HG03521 (cell line): ENCODE measurements around the gene CLPTM1L.

Experiments used
- ATAC-seq: cut with Tn5 transposase; IDR thresholded peaks from one replicate; pipeline ENCODE4 v1.9.1; 2021; ENCODE audit warnings: mild to moderate bottlenecking, moderate library complexity; ENCODE audit not compliant: unreplicated experiment

The CLPTM1L gene

DNA sequence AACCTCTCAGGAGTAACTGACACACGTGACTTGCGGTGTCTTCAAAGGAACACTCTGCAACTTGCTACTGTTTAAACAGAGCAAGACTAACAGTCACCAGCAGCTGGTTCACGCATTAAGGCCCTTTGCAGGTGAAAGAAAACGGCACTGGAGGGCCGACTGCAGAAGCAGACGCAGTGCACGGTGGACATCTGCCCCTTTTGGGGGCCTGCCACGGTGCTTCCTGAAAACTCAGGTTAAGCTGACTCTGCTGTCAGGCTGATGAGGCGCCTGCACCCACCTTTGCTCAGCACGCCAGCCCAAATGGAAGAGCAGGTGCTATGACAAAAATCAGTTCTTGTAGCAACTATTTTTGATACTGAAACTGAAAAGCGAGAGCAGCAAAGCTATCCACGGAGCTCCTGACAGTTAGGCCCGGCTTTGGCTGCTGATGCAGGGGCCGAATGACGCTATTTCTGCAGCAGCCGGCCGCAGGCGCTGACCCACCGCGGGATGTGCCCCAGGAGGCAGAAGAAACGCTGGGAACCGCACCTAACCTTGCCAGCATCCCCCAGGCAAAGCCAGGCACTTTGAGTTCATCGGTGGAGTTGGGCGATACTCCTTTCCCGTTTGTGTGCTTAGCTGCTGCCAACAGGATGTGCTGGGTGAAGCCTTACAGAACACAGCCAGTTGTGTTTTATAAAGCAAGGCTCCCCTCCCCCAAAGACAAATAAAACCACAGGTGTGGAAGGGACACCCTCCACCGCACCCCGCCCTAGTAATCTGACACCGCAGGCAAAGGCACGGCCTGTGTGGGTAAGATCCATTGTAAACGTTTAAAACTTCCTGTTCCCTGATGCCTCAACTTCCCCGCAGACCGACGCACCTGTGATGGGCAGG is 29.0 kb downstream of the CLPTM1L start:
- ATAC-seq: peak; percentile 48

DNA sequence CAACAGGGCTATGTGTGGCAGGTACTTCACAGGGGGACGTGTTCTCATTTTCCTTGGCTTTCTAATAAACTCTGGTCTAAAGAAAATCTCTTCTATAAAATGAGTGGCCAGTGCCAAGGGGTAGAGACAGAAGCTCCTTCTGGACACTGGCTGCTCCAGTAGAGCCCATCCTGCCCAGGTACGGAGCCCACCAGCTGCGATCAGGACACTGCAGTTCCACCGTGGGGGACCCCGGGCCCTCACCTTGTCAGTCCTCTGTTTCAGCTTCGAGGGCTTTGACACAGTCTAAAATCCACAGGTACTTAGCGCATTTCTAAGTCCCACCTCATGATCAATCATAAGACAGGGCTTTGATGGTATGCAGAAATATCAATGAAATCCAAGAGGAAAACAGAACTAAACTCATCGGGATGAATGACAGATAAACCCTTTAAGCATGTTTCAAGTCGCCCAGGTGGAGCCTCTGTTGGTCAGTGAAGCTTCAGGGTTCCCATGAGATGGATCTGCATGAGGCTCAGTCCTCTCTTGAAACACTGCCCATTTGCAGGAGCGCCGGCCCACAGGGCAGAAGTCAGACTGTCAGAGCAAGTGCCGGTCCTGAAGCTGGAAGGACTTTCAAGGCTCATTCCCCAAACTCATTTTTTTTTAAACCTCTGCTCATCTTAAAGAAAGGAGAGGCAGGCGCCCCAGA is 29.7 kb downstream of the CLPTM1L start:
- ATAC-seq: no peak

DNA sequence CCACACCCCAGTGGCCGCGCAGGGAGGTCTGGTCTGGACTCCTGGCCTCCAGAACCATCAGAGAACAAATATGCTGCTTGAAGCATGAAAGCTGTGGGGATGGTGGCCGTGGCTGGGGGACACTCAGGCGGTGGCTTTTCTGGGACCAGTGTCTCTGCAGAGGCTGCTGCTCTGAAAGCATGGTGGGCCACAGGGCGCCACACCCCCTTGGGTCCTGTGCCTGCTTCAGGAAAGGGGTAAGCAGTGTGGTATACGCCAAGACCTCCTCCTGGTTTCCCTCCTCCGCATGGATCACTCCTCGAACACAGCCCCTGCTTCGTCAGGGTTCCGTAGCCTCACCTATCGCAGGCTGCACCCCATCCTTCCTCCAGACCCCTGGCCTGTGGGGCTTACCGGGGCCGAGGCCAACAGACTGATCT is 30.3 kb downstream of the CLPTM1L start:
- ATAC-seq: no peak

DNA sequence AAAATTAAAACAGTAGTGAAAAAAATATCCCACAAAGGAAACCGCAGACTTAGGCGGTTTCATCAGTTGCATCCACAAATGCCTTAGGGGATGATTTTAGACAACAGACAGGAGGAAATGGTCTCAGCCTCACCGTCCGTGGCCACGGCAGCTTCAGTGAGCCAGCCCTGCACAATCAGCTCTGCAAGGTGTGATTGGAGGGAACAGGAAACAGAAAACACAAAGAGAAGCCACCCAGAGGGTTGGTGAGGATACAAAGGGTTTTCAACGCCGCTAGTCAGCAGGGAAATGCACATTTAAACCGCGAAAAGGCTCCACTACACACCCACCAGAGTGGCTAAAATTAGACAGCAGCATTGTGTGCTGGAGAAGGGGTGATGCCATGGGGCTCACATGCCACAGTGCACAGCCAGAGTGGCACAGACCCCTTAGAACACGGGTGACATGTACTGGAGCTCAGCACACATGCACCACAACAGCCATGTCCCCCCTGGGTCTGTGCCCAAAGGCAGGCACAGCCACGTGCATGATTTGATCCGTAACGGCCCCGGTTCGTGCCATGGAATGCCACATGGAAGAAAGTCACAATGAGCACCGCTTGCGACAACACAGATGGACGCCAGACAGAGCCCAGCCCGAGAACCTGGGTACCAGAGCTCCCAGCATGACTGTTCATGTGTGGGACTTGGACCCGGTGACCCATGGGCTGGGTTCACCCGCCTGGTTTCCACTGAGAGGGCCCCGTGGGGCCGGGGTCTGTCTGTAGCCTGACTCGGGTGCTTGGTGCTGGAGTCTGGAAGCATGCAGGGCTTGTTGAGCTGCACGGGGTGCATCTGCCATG is 31.7 kb downstream of the CLPTM1L start:
- ATAC-seq: peak; percentile 65

DNA sequence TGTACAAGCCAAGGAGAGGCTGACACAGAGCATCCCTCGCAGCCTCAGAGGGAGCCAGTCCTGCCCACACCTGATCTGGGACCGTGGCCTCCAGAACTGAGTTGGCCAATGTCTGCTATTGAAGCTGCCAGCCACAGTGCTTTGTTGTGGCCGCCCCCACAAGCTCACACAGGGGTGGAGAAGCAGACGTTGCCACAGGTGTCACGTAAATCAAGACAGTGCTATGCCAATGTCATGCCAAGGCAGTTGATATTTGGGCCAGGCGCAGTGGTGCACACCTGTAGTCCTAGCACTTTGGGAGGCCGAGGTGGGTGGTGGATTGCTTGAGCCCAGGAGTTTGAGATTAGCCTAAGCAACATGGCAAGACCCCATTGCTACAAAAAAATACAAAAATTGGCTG is 32.7 kb downstream of the CLPTM1L start:
- no peak for ATAC-seq

DNA sequence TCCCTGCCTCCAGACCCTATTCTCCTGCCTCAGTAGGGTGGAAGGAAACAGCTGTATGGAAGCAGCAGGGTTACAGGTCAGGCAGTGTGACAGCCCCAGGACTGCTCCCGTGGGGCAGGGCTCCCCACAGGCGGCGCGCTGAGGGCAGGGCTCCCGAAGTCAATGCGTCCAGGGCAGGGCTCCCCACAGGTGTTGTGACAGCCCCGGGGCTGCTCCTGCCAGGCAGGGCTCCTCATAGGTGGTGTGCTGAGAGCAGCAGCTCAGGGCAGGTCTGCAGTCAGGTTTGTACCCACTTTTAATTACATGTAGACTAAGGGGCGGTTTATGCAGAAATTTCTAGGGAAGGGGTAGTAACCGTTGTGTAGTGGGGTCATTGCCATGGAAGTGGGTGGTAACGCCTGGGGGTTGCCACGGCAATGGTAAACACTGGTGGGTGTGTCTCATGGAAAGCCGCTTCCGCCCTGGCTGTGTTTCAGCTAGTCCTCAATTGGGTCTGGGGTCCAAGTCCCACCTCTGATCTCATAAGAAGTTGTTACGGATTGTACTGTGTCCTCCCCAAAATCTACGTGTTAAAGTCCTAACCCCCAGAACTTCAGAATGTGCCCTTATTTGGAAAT is 33.4 kb downstream of the CLPTM1L start:
- no peak for ATAC-seq

DNA sequence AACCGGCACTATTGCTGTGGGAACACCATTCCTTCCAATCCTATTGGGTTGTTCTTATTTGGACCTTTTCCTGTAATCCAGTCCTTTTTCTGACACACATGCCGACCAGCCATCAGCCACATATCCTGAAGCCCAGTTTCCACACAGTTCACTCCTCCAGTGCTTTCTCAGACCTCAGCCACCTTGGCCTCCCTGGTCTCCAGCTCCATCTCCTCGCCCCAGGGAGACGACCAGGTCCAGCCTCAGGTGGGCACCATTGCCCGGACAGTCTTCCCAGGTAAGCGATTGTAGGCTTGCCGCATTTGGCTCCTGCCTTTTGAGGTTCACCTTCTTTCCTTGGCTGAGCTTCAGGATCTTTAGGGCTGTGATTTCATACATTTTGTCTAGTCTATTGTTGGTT is 34.8 kb downstream of the CLPTM1L start:
- ATAC-seq: no peak

DNA sequence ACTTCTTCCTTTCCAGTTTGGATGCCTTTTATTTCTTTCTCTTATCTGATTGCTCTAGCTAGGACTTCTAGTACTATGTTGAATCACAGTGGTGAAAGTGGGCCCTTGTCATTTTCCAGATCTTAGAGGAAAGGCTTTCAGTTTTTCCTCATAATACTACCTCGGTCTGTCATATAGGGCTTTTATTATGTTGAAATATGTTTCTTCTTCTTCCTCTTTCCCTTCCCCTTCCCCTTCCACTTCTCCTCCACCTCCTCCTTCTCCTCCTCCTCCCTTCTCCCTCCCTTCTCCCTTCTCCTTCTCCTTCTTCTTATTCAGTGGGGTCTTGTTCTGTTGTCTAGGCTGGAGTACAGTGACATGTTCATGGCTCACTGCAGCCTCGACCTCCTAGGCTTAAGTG is 40.9 kb downstream of the CLPTM1L start:
- ATAC-seq: no peak

DNA sequence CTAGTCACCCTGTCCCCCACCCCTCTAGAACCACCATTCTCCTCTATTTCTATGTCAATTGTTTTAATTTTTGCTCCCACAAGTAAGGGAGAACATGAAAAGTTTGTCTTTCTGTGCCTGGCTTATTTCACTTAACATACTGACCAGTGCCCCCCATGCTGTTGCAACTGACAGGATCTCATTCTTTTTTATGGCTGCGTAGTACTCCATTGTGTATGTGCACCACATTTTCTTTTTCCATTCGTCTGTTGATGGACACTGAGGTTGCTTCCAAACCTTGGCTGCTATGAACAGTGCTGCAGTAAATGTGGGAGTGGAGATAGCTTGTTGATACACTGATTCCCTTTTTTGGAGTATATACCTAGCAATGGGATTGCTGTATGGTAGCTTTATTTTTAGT is 42.6 kb downstream of the CLPTM1L start:
- ATAC-seq: no peak

DNA sequence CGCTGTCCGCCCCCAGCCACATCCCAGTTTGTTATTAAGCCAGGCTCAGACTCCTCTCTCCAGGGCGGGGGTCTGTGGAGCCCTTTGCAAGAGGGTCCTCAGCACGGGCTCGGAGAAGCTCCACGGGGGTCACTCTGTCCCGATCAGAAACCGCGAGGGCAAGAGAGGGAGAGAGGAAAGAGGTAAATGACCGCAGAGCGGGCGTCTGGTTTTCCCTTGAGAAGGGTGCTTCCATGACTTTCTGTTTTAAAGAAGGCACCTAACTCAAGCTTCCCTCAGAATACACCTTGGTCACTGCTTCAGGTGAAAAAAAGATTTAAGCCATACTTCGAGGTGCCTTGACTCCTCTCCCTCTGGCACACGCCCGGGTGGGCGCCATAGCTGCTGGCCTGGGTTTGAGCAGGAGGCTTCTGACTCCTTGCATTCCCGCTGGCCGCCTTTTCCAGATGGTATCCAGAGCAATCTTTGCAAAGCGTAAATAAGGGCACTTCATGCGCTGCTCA is 44.3 kb downstream of the CLPTM1L start:
- ATAC-seq: no peak

DNA sequence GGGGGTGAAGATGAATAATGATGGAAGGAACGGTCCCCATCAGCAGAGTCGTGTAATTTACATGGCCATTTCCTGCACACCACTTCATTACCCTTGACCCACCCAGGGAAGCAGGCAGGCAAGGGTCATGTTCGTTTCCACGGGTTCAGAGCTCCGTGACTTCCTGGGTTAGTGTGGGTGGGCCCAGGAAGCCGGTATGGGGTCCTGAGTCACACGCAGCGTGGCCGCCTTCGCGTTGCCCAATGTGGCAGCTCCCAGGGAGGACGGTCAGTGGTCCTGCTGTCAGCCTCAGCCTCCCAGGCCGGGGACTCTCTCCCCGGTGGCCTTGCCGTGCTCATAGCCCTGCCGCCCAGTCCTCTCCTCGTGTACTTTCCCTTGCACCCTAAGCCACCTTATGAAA is 44.9 kb downstream of the CLPTM1L start:
- no peak for ATAC-seq

DNA sequence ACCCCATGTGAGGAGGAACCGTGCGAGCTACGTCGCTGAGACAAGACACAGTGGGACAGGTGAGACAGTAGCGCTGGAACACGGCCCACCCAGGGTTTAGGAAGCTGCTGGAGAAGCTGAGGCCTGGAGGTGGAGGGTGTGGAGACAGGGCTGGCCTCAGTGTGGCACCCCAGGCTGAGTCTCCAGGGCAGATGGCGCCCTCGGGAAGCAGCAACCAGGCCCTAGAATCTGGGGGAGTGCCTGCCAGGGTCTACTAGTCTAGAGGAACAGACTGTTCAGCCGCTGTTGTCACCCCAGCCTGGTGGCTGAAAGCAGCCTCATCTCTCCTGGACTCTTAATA is 45.4 kb downstream of the CLPTM1L start:
- ATAC-seq: no peak

DNA sequence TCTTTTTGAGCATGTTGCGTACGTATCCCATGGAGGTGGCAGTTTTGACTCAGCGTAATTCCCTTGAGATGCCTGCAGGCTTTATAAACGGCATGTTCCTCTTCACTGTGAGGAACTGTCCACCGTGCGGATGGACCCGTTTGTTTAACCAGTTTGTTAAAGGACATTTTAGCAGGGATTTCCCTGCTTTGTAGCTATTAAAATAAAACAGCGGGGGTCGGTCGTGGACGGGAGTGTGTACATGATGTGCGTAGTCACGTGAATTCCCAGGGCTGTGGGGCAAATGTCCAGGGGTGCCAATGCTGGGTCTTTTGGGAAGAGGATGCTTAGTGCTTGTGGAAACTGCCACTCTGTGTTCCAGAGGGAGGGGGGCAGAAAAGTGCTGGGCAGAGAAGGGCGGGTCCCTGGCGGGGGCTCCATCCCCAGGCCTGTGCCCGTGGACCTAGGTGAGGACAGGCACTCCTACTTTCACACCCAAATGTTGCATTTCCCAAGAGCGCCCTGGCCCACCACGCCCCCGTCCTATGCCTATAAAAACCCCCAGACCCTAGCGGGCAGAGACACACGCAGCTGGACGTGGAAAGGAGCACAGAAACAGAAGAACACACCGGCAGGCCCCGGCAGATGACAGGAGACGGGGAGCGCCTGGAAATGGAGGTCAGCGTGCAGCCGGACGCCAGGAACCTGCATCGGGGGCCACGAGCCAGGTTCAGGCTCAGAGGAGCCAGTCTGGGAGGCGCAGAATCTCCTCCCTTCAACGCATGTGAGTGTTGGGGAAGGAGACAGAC is 46.0 kb downstream of the CLPTM1L start:
- ATAC-seq: no peak

DNA sequence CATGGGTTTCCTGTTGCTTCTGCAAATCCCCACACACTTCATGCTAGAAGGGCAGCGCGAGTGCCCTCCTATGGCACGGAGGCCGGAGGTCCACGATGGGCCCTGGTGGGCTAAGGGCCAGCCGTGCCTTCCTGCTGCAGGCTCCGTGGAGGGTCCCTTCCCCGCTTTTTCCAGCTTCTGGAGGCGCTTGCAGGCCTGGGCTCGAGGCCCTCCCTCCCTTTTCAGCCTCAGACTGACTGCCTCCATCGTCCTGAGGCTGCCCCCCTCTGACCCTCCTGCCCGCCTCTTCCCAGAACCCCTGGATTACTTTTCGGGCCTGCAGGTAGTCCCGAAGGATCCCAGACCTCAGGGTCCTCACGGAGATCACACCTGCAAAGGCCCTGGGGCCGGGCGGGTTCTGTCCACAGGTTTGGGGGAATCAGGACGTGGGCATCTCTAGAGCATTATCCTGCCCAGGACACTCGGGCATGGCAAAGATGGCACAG is 46.8 kb downstream of the CLPTM1L start:
- no peak for ATAC-seq

DNA sequence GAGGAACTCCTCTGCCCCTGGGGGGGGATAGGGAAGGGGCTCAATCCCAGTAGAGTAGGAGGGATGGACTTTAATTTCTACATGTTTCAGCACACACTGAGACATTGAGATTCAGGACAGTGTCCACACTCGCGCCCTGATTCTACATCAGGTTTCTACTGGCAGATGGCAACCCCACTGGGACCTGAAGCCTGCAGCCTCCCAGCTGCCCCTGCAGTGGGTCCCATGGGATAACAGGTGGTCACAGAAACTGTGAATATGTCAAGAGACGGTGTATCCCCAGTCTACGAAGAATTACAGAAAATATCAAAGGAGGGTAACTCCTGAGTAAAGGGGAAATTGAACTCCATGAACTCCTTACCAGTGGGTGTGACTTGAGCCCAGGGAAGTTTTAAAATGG is 47.7 kb downstream of the CLPTM1L start:
- ATAC-seq: no peak

DNA sequence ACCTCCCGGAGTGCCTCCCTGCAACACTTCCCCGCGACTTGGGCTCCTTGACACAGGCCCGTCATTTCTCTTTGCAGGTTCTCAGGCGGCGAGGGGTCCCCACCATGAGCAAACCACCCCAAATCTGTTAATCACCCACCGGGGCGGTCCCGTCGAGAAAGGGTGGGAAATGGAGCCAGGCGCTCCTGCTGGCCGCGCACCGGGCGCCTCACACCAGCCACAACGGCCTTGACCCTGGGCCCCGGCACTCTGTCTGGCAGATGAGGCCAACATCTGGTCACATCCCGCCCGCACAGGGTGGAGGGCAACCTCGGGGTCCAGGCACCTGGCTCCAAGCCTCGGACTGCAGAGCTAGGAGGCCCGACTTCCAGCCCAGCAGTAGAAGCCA is 49.3 kb downstream of the CLPTM1L start:
- ATAC-seq: no peak

DNA sequence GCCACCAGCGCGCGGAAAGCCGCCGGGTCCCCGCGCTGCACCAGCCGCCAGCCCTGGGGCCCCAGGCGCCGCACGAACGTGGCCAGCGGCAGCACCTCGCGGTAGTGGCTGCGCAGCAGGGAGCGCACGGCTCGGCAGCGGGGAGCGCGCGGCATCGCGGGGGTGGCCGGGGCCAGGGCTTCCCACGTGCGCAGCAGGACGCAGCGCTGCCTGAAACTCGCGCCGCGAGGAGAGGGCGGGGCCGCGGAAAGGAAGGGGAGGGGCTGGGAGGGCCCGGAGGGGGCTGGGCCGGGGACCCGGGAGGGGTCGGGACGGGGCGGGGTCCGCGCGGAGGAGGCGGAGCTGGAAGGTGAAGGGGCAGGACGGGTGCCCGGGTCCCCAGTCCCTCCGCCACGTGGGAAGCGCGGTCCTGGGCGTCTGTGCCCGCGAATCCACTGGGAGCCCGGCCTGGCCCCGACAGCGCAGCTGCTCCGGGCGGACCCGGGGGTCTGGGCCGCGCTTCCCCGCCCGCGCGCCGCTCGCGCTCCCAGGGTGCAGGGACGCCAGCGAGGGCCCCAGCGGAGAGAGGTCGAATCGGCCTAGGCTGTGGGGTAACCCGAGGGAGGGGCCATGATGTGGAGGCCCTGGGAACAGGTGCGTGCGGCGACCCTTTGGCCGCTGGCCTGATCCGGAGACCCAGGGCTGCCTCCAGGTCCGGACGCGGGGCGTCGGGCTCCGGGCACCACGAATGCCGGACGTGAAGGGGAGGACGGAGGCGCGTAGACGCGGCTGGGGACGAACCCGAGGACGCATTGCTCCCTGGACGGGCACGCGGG is 49.9 kb downstream of the CLPTM1L start, which contains the start of gene TERT:
TSS of gene TERT (minus strand) at position 234 of the 815 bp plus-strand sequence. CDS start at position 155, 79 bp downstream.
- ATAC-seq: no peak

DNA sequence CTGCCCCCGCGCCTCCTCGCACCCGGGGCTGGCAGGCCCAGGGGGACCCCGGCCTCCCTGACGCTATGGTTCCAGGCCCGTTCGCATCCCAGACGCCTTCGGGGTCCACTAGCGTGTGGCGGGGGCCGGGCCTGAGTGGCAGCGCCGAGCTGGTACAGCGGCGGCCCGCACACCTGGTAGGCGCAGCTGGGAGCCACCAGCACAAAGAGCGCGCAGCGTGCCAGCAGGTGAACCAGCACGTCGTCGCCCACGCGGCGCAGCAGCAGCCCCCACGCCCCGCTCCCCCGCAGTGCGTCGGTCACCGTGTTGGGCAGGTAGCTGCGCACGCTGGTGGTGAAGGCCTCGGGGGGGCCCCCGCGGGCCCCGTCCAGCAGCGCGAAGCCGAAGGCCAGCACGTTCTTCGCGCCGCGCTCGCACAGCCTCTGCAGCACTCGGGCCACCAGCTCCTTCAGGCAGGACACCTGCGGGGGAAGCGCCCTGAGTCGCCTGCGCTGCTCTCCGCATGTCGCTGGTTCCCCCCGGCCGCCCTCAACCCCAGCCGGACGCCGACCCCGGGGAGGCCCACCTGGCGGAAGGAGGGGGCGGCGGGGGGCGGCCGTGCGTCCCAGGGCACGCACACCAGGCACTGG is 50.6 kb downstream of the CLPTM1L start:
- no peak for ATAC-seq
